ENCODE results near the gene HDHD2. TPM values are rescaled to one million over a fixed set of nuclear protein-coding genes. Genes with fewer than 3 reads are reported as not detected.

The HDHD2 gene
- total RNA-seq, 1 donor from 2014 or later: 17.2 TPM

DNA sequence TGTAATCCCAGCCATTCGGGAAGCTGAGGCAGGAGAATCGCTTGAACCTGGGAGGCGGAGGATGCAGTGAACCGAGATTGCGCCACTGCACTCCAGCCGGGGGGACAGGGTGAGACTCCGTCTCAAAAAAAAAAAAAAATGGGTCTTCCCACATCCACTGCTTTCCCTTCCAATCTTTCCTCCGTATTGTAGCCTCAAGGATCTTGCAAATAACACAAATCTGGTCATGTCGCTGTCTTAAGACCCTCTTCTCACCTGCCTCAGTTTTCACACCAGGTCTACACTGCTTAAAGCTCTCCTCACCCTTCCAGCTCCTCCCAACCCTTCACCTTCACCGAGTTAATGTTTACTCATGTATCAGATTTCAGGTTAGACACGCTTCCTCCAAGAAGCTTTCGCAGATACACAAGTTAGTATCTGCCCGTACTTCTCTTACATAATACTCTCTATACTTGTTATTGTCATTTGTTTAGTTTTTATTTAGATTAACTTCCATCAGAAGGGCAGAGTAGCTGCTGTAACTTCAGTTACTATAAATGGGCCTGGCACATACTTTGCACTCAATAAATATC is 24.3 kb upstream of the HDHD2 start:
- no peak for DNase-seq (ENCODE audit: extremely low spot score in 2 of 2)
- H3K9me3 ChIP-seq: no peaks in the 10 kb centered on the region
- no peak overlapping the region for H3K27ac ChIP-seq
- no peaks in the 10 kb centered on the region for H3K36me3 ChIP-seq
- H3K27me3 ChIP-seq: no peaks in the 10 kb centered on the region
- H3K4me1 ChIP-seq: peaks cover 27% of the 10 kb centered on the region
- intact Hi-C loops (cut with DNase I): no loop called here
- TF ChIP-seq POLR2A (IDR thresholded peaks at IDR 0.05) (no peak), POLR2AphosphoS5 (IDR thresholded peaks at IDR 0.05; ENCODE audit: insufficient read depth in 1 of 2, low read depth in 1 of 2) (no peak)
- TF ChIP-seq, protein P1, sequence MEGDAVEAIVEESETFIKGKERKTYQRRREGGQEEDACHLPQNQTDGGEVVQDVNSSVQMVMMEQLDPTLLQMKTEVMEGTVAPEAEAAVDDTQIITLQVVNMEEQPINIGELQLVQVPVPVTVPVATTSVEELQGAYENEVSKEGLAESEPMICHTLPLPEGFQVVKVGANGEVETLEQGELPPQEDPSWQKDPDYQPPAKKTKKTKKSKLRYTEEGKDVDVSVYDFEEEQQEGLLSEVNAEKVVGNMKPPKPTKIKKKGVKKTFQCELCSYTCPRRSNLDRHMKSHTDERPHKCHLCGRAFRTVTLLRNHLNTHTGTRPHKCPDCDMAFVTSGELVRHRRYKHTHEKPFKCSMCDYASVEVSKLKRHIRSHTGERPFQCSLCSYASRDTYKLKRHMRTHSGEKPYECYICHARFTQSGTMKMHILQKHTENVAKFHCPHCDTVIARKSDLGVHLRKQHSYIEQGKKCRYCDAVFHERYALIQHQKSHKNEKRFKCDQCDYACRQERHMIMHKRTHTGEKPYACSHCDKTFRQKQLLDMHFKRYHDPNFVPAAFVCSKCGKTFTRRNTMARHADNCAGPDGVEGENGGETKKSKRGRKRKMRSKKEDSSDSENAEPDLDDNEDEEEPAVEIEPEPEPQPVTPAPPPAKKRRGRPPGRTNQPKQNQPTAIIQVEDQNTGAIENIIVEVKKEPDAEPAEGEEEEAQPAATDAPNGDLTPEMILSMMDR (IDR thresholded peaks at IDR 0.05): no peak
- H3K4me3 ChIP-seq: peak overlapping the region; percentile 77 to 93

DNA sequence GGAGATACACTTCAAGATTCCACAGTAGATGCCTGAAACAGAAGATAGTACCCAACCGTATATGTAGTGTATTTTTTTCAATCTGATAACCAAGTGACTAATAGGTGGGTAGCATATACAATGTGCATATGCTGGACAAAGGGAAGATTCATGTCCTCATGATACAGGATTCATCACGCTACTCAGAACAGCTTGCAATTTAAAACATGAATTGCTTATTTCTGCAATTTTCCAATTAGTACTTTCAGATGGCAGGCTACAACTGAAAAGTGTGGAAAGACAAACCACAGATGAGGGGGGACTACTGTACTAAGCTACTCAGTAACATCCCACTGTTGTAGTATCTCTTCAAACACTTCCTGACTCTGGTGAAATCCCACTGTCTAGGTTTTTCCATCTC is 22.2 kb upstream of the HDHD2 start:
- no peaks in the 10 kb centered on the region for H3K36me3 ChIP-seq
- H3K27me3 ChIP-seq: no peaks in the 10 kb centered on the region
- no peak overlapping the region for H3K4me3 ChIP-seq
- no peaks in the 10 kb centered on the region for H3K9me3 ChIP-seq
- H3K27ac ChIP-seq: no peak overlapping the region
- peaks cover 27% of the 10 kb centered on the region for H3K4me1 ChIP-seq
- TF ChIP-seq POLR2A (IDR thresholded peaks at IDR 0.05) (no peak), POLR2AphosphoS5 (IDR thresholded peaks at IDR 0.05; ENCODE audit: insufficient read depth in 1 of 2, low read depth in 1 of 2) (no peak)
- TF ChIP-seq, protein P1 (IDR thresholded peaks at IDR 0.05): no peak
- no peak for DNase-seq (ENCODE audit: extremely low spot score in 2 of 2)
- intact Hi-C loops (cut with DNase I): no loop called here

DNA sequence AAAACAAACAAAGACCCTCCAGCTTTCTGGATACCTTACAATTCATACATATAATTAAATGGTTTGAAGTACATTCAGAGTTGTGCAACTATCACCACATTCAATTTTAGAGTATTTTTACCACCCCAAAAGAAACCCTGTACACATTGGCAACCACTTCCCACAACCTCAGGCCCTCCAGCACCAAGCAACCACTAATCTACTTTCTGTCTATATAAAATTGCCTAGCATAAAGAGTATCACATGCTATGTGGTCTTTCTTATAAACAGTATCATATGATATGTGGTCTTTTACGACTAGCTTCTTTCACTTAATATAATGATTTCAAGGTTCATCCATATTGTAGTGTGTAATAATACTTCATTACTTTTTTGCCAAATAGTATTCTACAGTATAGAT is 18.6 kb upstream of the HDHD2 start:
- no peak overlapping the region for H3K27ac ChIP-seq
- H3K36me3 ChIP-seq: no peaks in the 10 kb centered on the region
- no peak for DNase-seq (ENCODE audit: extremely low spot score in 2 of 2)
- peaks cover 25% of the 10 kb centered on the region for H3K4me1 ChIP-seq
- H3K27me3 ChIP-seq: no peaks in the 10 kb centered on the region
- H3K9me3 ChIP-seq: no peaks in the 10 kb centered on the region
- TF ChIP-seq, protein P1 (IDR thresholded peaks at IDR 0.05): no peak
- intact Hi-C loops (cut with DNase I): no loop called here
- H3K4me3 ChIP-seq: no peak overlapping the region

DNA sequence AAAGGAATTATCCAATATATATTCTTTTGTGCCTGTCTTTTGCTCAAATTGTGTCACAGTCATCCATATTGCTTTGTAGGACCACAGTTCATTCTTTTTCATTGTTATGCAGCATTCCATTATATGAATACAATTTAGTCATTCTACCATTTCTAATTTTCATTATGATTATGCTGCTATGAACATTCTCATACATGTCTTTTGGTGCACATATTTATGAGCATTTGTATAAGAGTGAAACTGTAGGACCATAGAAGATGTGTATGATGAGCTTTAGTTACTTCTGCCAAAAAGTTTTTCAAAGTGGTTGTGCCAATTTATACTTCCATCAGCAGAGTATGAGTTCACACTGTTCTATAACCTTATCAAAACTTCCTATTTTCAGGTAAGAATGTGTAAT is 18.2 kb upstream of the HDHD2 start:
- Histone ChIP-seq H3K27ac (no peak overlapping the region), H3K4me1 (peaks cover 21% of the 10 kb centered on the region), H3K9me3 (no peaks in the 10 kb centered on the region), H3K27me3 (no peaks in the 10 kb centered on the region), H3K36me3 (no peaks in the 10 kb centered on the region), H3K4me3 (no peak overlapping the region)
- no peak for DNase-seq (ENCODE audit: extremely low spot score in 2 of 2)
- TF ChIP-seq POLR2AphosphoS5 (IDR thresholded peaks at IDR 0.05; ENCODE audit: insufficient read depth in 1 of 2, low read depth in 1 of 2): no peak
- intact Hi-C loops (cut with DNase I): no loop called here

DNA sequence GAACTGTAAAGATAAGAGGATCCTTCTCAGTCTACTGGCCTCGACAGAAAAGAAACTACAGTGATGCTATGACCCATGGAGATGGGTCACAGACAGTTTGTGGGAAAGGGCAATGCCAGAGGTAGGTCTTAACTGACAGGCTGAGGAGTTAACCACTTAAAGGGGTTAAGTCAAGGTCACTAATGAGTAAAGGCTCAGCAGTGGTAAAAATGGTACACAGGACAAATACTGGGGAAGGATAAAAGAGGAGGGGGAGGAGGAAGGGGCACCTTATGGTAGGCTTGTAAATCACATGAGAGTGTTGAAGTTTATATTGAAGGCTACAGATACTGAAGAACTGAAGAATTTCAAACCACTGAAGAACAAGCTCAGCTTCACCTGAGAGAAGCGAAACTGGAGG is 16.0 kb upstream of the HDHD2 start:
- DNase-seq (ENCODE audit: extremely low spot score in 2 of 2): no peak
- Histone ChIP-seq H3K4me1 (peaks cover 13% of the 10 kb centered on the region), H3K27me3 (no peaks in the 10 kb centered on the region), H3K4me3 (no peak overlapping the region), H3K9me3 (no peaks in the 10 kb centered on the region), H3K36me3 (no peaks in the 10 kb centered on the region), H3K27ac (no peak overlapping the region)
- TF ChIP-seq POLR2AphosphoS5 (IDR thresholded peaks at IDR 0.05; ENCODE audit: insufficient read depth in 1 of 2, low read depth in 1 of 2): no peak
- TF ChIP-seq POLR2A (IDR thresholded peaks at IDR 0.05): no peak
- TF ChIP-seq, protein P1 (IDR thresholded peaks at IDR 0.05): no peak
- intact Hi-C loops (cut with DNase I): no loop called here
